Measurements from ENCODE around the gene USP7. TPM values are rescaled to one million over a fixed set of nuclear protein-coding genes. Genes with fewer than 3 reads are reported as not detected.

The USP7 gene
- polyA plus RNA-seq, 1 of the 3 experiments (the other 2 are of a cell fraction): 8.6 TPM

- no peak for TF ChIP-seq REST (IDR thresholded peaks at IDR 0.05; ENCODE audit: low read depth, low read length)
- no peak for TF ChIP-seq RXRA (IDR thresholded peaks at IDR 0.05; ENCODE audit: borderline replicate concordance, low read depth)
Observed at GRCh38 chr16:9007177-9007794, 43.6 kb upstream of the USP7 start (continued).

DNA sequence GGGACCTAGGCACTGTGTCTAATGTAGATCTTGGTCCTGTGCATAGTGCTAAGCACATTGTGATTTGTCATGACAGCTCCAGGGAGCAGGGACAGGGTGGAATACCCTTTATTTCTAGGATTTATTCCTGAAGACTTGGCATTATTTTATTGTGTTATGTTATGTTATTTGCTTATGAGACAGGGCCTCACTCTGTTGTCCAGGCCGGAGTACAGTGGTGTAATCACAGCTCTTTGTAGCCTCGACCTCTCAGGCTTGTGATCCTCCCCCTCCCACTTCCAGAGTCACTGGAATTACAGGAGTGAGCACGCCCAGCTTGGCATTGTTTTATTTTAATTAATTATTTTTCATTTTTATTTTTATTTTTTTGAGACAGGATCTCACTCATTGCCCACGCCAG lies 40.5 kb upstream of the USP7 start:
- H3K27ac ChIP-seq (ENCODE audit: low read depth in 2 of 2, low read length in 1 of 2): no peak overlapping the region
- WGBS (ENCODE audit: low lambda C conversion rate): 80% methylated on average over 4 of the region's 4 CpGs

More for the DNA sequence above, 40.5 kb upstream of the USP7 start:
- Histone ChIP-seq H3K4me3 (ENCODE audit: low read depth in 2 of 2, low read length in 1 of 2) (no peak overlapping the region), H4K20me1 (ENCODE audit: insufficient read depth) (no peaks in the 10 kb centered on the region), H3K36me3 (replicated peaks in 1 of 2; ENCODE audit: control insufficient read depth in 1 of 2, insufficient read depth in 2 of 2, low read length in 1 of 2) (no peaks in the 10 kb centered on the region), H3K27me3 (ENCODE audit: insufficient read depth) (no peaks in the 10 kb centered on the region), H2AFZ (ENCODE audit: low read depth) (no peak overlapping the region), H3K9ac (no peak overlapping the region), H3K4me2 (no peak overlapping the region), H3K9me3 (no peaks in the 10 kb centered on the region), H3F3A (replicated peaks; ENCODE audit: insufficient read depth) (no peaks in the 10 kb centered on the region), H3K4me1 (ENCODE audit: control insufficient read depth in 1 of 2, insufficient read depth in 2 of 2, low read depth in 1 of 2, low read length in 1 of 2) (peaks cover 0 to 3% of the 10 kb centered on the region in 2 experiments; a peak in 1 of 4 replicates), H3K79me2 (ENCODE audit: insufficient read depth) (no peaks in the 10 kb centered on the region), H3K9me2 (no peaks in the 10 kb centered on the region)
- TF ChIP-seq, protein P1, sequence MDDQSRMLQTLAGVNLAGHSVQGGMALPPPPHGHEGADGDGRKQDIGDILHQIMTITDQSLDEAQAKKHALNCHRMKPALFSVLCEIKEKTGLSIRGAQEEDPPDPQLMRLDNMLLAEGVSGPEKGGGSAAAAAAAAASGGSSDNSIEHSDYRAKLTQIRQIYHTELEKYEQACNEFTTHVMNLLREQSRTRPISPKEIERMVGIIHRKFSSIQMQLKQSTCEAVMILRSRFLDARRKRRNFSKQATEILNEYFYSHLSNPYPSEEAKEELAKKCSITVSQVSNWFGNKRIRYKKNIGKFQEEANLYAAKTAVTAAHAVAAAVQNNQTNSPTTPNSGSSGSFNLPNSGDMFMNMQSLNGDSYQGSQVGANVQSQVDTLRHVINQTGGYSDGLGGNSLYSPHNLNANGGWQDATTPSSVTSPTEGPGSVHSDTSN (IDR thresholded peaks at IDR 0.05): no peak
- TF ChIP-seq NRF1 (IDR thresholded peaks at IDR 0.05; ENCODE audit: low read depth, low read length) (no peak), YY1 (IDR thresholded peaks at IDR 0.05; ENCODE audit: low read depth) (no peak), TAF1 (IDR thresholded peaks at IDR 0.05; ENCODE audit: borderline replicate concordance, low read depth, low read length) (no peak), SMC3 (IDR thresholded peaks at IDR 0.05; ENCODE audit: low read depth, low read length) (no peak), ZBTB33 (IDR thresholded peaks at IDR 0.05; ENCODE audit: borderline replicate concordance, low read depth) (no peak)
- ChIA-PET POLR2A (interaction anchor here (1.7 kb wide), 1 partner anchor 87 kb away, joined by 4 read pairs; the partner anchor contains the start of gene HAPSTR1), CTCF (interaction anchor here (1.0 kb wide), 1 partner anchor 67 kb away, joined by 3 read pairs; no protein-coding TSS in a partner anchor)
- no peak for DNase-seq
